Lower lobe of right lung (tissue), 2 donors: ENCODE results near the gene POP4. TPM values are rescaled to one million over a fixed set of nuclear protein-coding genes. Genes with fewer than 3 reads are reported as not detected.

ENCODE experiments used
- ATAC-seq, 2 donors: fragments of 200-7000 bp; cut with Tn5 transposase; one replicate each; pipeline ENCODE4 v1.9.1; 2020 to 2022; ENCODE audit warnings: mild to moderate bottlenecking in 2 of 2, moderate library complexity in 2 of 2
- DNase-seq: peaks from one replicate; pipeline ENCODE4 v3.0.0-alpha.2; 2020
- H3K27ac ChIP-seq: fragments of 200-600 bp; one replicate; pipeline ENCODE4 v1.8.0; 2022
- H3K27me3 ChIP-seq: fragments of 200-600 bp; one replicate; pipeline ENCODE4 v1.8.0; 2022; ENCODE audit warnings: low read depth
- H3K36me3 ChIP-seq: fragments of 200-600 bp; one replicate; pipeline ENCODE4 v1.8.0; 2022; ENCODE audit warnings: mild to moderate bottlenecking
- H3K4me1 ChIP-seq: fragments of 200-600 bp; one replicate; pipeline ENCODE4 v1.8.0; 2022
- H3K4me3 ChIP-seq: fragments of 200-600 bp; one replicate; pipeline ENCODE4 v1.8.0; 2022; ENCODE audit warnings: mild to moderate bottlenecking
- H3K9me3 ChIP-seq: fragments of 200-600 bp; one replicate; pipeline ENCODE4 v1.8.0; 2022
- CTCF ChIP-seq: fragments of 200-600 bp; IDR thresholded peaks from one replicate; pipeline ENCODE4 v1.8.0; 2022; ENCODE audit warnings: antibody characterized with exemption, mild to moderate bottlenecking
- intact Hi-C: fragments of 100-400 bp; cut with DNase I; formaldehyde crosslinking; loops from one replicate; pipeline ENCODE4 v1.11.0; 2022
- total RNA-seq: library from RNA; stranded (reverse); fragmentation: NEBNext Ultra II Directional; extraction: Animal tissue kit (Norgen Biotek cat#: 25700); gene quantifications from one replicate; pipeline ENCODE4 v1.2.1, GENCODE V29; 2021
- donor health status: DM: no; HTN: yes; CAD: no; lungs with severe emphysema.

POP4 gene
- total RNA-seq, 1 donor from 2014 or later: 44.4 TPM

DNA sequence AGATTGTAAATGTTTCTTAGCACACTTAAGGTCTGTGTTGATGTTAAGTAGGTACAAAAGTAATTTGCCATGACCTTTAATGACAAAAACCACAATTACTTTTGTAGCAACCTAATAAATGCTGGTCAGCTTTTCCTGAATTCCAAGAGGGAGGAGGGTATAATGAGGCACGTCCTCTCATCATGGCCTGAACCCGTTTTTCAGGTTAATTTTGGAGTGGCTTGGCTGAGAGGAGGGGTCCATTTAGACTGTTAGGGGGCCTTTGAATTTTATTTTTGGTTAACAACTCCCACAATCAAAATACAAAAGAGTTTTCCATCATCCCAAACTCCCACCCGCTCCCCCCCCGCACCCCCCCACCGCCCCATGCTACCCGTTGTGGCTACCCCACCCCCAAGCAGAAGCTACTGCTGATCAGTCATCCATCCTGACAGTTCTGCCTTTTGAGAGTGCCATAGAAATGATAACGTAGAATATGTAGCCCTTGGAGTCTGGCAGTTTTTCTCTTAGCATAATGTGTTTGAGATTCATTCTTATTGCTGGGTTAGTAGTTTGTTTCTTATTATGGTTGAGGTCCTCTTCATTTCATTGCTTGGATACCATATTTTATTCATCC, 44.8 kb downstream of the POP4 start:
- Histone ChIP-seq H3K27ac (no peak overlapping the region), H3K4me3 (no peak overlapping the region), H3K36me3 (no peaks in the 10 kb centered on the region), H3K9me3 (no peaks in the 10 kb centered on the region), H3K4me1 (peaks cover 8% of the 10 kb centered on the region), H3K27me3 (no peaks in the 10 kb centered on the region)
- intact Hi-C loops: no loop called here
- TF ChIP-seq CTCF: no peak
- DNase-seq: no peak
- ATAC-seq: no peak

- H3K27ac ChIP-seq: no peak overlapping the region
- ATAC-seq (no peak), DNase-seq (peak; percentile 15)
- H3K4me1 ChIP-seq: no peaks in the 10 kb centered on the region
- intact Hi-C loops: no loop called here
- no peak overlapping the region for H3K4me3 ChIP-seq
- no peaks in the 10 kb centered on the region for H3K36me3 ChIP-seq
- TF ChIP-seq CTCF: no peak
- H3K9me3 ChIP-seq: no peaks in the 10 kb centered on the region
- no peaks in the 10 kb centered on the region for H3K27me3 ChIP-seq
Observed at GRCh38 chr19:29651622-29652394, 45.7 kb downstream of the POP4 start.

GRCh38 chr19:29653398-29653797, 47.3 kb downstream of the POP4 start:
- Histone ChIP-seq H3K9me3 (no peaks in the 10 kb centered on the region), H3K4me3 (no peak overlapping the region), H3K4me1 (no peaks in the 10 kb centered on the region), H3K27me3 (no peaks in the 10 kb centered on the region), H3K36me3 (no peaks in the 10 kb centered on the region), H3K27ac (no peak overlapping the region)
- intact Hi-C loops: no loop called here
- no peak for ATAC-seq
- no peak for DNase-seq
- TF ChIP-seq CTCF: no peak

DNA sequence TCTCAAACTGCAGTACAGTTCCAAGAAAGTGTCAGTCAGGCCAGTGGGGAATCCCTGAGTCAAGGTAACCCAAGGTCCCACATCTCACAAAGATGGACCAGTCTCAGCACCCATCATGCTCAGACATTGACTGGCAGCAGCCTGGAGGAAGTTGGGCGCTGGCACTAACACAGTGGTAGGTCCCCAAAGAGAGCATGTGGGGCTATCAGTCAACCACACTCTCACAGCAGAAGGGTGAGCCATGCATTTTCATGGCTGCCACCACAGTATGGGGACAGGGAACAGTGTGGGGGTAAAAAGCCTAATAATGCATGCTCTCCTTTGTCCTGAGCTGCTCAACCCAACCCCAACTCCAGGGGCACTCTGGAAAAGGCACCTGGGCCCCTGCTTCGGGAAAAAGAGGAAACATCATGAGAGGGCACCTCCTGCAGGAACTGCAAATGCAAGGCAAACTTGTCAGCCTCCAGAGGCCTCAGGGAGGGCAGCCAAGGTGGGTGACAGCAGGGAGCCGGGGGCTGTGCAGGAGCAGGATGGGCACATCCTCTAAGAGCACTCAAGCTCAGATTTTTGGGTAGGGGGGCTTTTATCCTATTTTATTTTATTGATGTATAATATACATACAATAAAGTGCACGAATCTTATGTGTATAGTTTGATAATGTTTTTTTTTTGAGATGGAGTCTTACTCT, 49.7 kb downstream of the POP4 start:
- no peak overlapping the region for H3K4me3 ChIP-seq
- DNase-seq: no peak
- intact Hi-C loops: no loop called here

More for the DNA sequence above, 49.7 kb downstream of the POP4 start:
- Histone ChIP-seq H3K9me3 (no peaks in the 10 kb centered on the region), H3K27me3 (no peaks in the 10 kb centered on the region), H3K4me1 (no peaks in the 10 kb centered on the region), H3K36me3 (no peaks in the 10 kb centered on the region), H3K27ac (no peak overlapping the region)
- no peak for TF ChIP-seq CTCF
- no peak for ATAC-seq
